Dermis microvascular lymphatic vessel endothelial cell (primary cell): ENCODE measurements around the gene PROCA1. TPM values are rescaled to one million over a fixed set of nuclear protein-coding genes. Genes with fewer than 3 reads are reported as not detected.

ENCODE experiments used
- DNase-seq, 2 donors: peaks; one replicate each; pipeline versions ENCODE4 v3.0.0 to v3.0.0-alpha.2; 2010; ENCODE audit warnings: low read depth in 2 of 2
- total RNA-seq: library from RNA; depleted of rRNA; stranded (reverse); fragments of >200 nt; gene quantifications from 2 replicates; pipeline ENCODE4 v1.2.1, GENCODE V29; 2014

Gene PROCA1
- total RNA-seq: 0.25 and 0.26 TPM in 2 replicates

- DNase-seq: no peak
Observed at GRCh38 chr17:28711723-28712031, at the start of gene PROCA1. Gene PROCA1, minus strand, starts transcription at chr17:28711888. Its CDS starts 228 bp downstream, at chr17:28711660.

GRCh38 chr17:28760601-28761562 lies 49.2 kb upstream of the PROCA1 start:
- peak in 1 of 2 donors; percentile 63 for DNase-seq

GRCh38 chr17:28759256-28759865 lies 47.7 kb upstream of the PROCA1 start:
- DNase-seq: no peak

- no peak for DNase-seq
Observed at GRCh38 chr17:28758411-28759121, 46.9 kb upstream of the PROCA1 start.

GRCh38 chr17:28756049-28756804 lies 44.5 kb upstream of the PROCA1 start:
- no peak for DNase-seq

GRCh38 chr17:28755486-28755885 lies 43.8 kb upstream of the PROCA1 start:
- DNase-seq: no peak

- DNase-seq: no peak
Observed at GRCh38 chr17:28751600-28752366, 40.1 kb upstream of the PROCA1 start.

GRCh38 chr17:28750178-28751047 lies 38.7 kb upstream of the PROCA1 start:
- peak; percentile 85 to 92 for DNase-seq

GRCh38 chr17:28749516-28750177 lies 38.0 kb upstream of the PROCA1 start:
- no peak for DNase-seq

- DNase-seq: no peak
Observed at GRCh38 chr17:28748852-28749515, 37.3 kb upstream of the PROCA1 start.

- no peak for DNase-seq
Observed at GRCh38 chr17:28747801-28748750, 36.4 kb upstream of the PROCA1 start.

GRCh38 chr17:28747051-28747691 lies 35.5 kb upstream of the PROCA1 start:
- peak in 1 of 2 donors; percentile 32 for DNase-seq

- peak in 1 of 2 donors; percentile 37 for DNase-seq
Observed at GRCh38 chr17:28746611-28747050, 34.9 kb upstream of the PROCA1 start.

GRCh38 chr17:28745786-28746411 lies 34.2 kb upstream of the PROCA1 start:
- DNase-seq: no peak

GRCh38 chr17:28744972-28745785 lies 33.5 kb upstream of the PROCA1 start:
- peak in 1 of 2 donors; percentile 65 for DNase-seq
